LNCaP clone FGC (cell line): Measurements from ENCODE around the gene USP36.

Experiments
- DNase-seq: peaks from one replicate; pipeline ENCODE4 v3.0.0-alpha.2; 2011; ENCODE audit warnings: low read depth
- H3K4me3 ChIP-seq: 2 replicates; pipeline ENCODE4 v1.5.1; 2011; ENCODE audit warnings: mild to moderate bottlenecking, low read depth, low read length, control low read depth
- TF ChIP-seq, protein P1 (sequence below): IDR thresholded peaks from 2 replicates; pipeline ENCODE4 v1.5.1; 2012; ENCODE audit warnings: mild to moderate bottlenecking; ENCODE audit not compliant: control insufficient read depth, insufficient read depth; ENCODE audit errors: extremely low read depth

The USP36 gene

DNA sequence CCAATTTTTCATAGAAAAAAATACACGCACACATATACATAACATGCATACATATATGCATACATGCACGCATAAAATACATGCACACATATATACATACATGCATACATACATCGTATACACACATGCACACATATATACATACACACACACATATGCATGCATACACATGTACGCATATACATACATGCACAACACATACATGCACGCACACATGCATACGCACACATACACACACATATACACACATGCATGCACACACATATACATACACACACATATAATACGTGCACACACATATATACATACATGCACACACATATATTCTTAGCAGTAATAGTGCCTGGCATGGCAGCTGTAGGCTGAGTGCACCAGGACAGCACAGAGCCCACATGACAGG lies 24.9 kb downstream of the USP36 start:
- no peak overlapping the region for H3K4me3 ChIP-seq
- TF ChIP-seq, protein P1, sequence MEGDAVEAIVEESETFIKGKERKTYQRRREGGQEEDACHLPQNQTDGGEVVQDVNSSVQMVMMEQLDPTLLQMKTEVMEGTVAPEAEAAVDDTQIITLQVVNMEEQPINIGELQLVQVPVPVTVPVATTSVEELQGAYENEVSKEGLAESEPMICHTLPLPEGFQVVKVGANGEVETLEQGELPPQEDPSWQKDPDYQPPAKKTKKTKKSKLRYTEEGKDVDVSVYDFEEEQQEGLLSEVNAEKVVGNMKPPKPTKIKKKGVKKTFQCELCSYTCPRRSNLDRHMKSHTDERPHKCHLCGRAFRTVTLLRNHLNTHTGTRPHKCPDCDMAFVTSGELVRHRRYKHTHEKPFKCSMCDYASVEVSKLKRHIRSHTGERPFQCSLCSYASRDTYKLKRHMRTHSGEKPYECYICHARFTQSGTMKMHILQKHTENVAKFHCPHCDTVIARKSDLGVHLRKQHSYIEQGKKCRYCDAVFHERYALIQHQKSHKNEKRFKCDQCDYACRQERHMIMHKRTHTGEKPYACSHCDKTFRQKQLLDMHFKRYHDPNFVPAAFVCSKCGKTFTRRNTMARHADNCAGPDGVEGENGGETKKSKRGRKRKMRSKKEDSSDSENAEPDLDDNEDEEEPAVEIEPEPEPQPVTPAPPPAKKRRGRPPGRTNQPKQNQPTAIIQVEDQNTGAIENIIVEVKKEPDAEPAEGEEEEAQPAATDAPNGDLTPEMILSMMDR, result no peak
- no peak for DNase-seq

DNA sequence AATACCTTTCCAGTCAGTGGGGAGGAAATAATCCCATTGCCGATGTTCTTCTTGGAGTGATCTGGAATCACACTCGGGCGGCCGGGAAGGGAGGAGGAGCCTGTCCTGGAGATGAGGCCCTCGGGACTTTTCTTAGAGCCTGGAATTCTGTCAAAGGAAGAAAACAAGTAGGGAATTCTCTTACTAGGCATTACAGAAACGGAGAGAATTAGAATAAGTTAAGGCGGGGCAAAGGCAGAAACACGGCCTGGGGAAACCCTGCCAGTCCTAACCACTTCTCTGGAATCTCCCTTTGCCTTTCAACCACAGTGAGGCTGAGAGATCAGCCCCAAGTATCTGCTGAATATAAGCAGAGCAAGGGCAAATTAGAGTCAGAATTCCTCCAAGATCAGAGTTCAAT lies 27.8 kb downstream of the USP36 start:
- no peak for DNase-seq
- TF ChIP-seq, protein P1, result no peak
- H3K4me3 ChIP-seq, result no peak overlapping the region

DNA sequence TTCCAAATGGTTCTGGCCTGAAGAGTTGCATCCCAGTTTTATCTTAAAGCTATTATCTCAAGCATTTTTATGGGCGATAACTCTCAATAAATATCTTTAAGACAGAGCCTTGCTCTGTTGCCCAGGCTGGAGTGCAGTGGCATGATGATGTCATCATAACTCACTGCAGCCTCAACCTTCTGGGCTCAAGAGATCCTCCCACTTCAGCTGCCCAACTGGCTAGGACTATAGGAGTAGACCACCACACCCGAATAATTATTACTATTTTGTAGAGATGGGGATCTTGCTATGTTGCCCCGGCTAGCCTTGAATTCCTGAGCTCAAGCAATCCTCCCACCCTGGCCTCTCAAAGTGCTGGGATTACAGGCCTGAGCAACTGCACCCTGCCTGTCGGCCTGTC lies 32.5 kb downstream of the USP36 start:
- no peak overlapping the region for H3K4me3 ChIP-seq
- TF ChIP-seq, protein P1, result no peak
- DNase-seq, result no peak

DNA sequence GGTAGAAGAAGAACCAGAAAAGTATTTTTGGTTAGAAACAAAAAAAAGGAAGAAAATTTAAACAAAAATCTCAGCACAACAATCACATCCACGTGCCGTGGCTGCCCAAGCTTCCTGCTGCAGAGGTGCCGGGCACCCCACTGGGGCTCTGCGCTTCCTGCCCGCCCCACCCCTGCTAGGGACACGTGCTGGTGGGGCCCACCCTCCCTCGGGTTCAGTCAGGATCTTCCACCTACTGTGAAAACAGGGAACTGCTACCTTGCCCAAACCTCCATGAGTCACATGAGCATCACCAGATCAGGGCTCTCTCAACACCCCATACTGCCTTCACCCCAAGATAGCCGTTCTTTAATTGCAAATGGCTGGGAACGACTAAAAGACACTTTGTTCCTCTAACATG lies 34.2 kb downstream of the USP36 start:
- no peak overlapping the region for H3K4me3 ChIP-seq
- TF ChIP-seq, protein P1, result no peak
- no peak for DNase-seq

DNA sequence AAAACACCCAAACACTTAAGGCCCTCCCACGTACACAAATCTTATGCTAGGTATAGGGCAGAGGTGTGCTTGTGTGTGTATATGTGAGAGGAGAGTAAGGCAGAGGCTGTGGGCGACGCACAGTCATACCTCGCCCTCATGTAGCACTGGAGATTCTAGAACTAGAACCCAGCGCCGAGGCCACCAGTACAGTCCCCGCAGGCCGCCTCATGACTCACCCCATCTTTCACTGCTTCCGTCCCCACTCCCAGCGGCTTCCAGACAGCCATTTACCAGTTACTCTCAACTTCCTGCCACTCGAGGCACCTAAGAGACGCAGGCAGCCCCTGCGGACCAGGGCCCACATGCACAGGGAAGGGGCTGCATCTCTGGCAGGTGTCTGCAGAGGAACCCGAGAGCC lies 35.3 kb downstream of the USP36 start:
- TF ChIP-seq, protein P1, result no peak
- no peak overlapping the region for H3K4me3 ChIP-seq
- DNase-seq, result no peak

DNA sequence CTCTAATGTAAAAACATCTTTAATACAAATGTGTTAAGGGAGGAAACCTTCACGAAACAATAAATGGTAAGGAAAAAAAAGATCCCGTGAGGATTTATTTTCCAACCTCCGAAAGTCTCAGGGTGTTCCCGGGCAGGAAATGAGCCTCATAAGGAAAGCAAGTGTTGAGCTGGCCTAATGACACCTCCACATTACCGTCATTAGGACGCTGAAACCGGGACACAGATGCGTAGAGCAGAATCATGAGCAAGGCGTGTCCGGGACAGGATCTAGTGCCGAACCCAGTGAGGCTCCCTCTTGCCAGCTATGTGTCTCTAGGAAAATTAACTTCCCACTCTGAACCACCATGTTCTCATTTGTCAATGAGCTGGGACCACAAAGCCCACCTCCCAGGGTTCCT lies 35.8 kb downstream of the USP36 start:
- TF ChIP-seq, protein P1, result no peak
- H3K4me3 ChIP-seq, result no peak overlapping the region
- DNase-seq, result no peak

DNA sequence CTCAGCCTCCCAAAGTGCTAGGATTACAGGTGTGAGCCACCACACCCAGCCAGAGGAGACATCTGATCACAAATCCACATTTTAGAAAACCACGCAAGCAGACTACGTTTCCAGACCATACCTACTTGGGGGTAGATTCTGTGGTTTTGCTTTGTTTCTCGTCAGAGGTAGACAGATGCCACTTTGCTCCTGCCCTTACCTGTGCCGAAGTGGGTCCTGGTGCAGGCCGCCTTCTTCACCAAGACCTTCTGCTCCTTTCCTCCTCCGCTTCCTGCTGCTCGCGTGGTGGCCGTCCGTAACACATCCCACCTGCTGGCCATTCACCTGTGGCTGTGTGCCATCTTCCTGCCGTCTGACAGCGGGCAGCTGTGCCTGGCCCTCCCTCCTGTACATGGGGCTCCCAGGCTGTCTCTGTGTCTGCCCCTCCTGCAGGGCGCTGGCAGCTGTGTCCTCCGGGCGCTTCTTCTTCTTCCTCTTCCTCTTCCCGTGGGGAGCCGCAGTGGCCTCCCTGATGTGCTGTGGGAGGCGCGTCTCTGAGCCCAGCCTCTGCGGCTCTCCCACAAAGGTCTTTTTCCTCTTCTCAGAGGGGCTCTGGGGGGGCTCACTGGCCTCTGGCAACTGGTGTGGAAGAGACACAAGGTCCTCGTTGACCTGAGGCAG lies 37.3 kb downstream of the USP36 start:
- H3K4me3 ChIP-seq, result no peak overlapping the region
- TF ChIP-seq, protein P1, result no peak
- no peak for DNase-seq
